ENCODE data around the gene INPP5D. TPM values are rescaled to one million over a fixed set of nuclear protein-coding genes. Genes with fewer than 3 reads are reported as not detected.

The INPP5D gene
- total RNA-seq, 2 experiments from 2014 or later = 79.5 to 92.6 TPM

DNA sequence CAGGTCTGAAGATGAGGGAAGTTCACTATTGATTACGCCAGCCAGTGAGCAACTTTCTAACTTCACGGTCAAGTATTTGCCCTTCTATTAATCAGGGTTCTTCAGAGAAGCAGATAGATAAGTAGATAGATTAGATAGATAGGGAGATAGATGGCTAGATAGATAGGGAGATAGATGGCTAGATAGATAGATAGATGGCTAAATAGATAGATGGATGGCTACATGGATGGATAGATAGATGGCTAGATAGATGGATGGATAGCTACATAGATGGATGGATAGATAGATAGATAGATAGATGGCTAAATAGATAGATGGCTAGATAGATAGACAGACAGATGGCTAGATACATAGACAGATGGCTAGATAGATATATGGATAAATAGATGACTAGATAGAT, 4.8 kb upstream of the INPP5D start:
- Histone ChIP-seq H3K9me3 (ENCODE audit: low read length) (no peaks in the 10 kb centered on the region), H3K9me2 (ENCODE audit: insufficient read depth, low read length) (no peaks in the 10 kb centered on the region), H3K4me2 (ENCODE audit: low read length) (no peak overlapping the region), H2AFZ (ENCODE audit: low read length) (no peak overlapping the region), H3K27ac (ENCODE audit: low read depth, low read length, poor library complexity, severe bottlenecking) (no peak overlapping the region), H3K36me3 (ENCODE audit: insufficient read depth, low read length) (no peaks in the 10 kb centered on the region), H3K4me1 (ENCODE audit: insufficient read depth, low read length, poor library complexity, severe bottlenecking) (peaks cover 9% of the 10 kb centered on the region), H4K20me1 (ENCODE audit: insufficient read depth, low read length) (no peaks in the 10 kb centered on the region), H3K79me2 (ENCODE audit: insufficient read depth, low read depth, low read length) (peaks cover under 1% of the 10 kb centered on the region; the same call in 1 of the 2 replicates), H3K4me3 (ENCODE audit: low read depth, low read length, poor library complexity, severe bottlenecking) (no peak overlapping the region)
- no peak for DNase-seq (ENCODE audit: low spot score)
- no TSS peak for BruUV-seq (replicated peaks)
- CTCF ChIA-PET (ENCODE audit: unreplicated experiment) = interaction anchor here (0.6 kb wide), 1 partner anchor 1694 kb away, joined by 7 read pairs; no protein-coding TSS in a partner anchor
- TF ChIP-seq EZH2phosphoT487 (IDR thresholded peaks at IDR 0.05; ENCODE audit: borderline replicate concordance, low read depth, low read length) = no peak
- TF ChIP-seq, protein P1, sequence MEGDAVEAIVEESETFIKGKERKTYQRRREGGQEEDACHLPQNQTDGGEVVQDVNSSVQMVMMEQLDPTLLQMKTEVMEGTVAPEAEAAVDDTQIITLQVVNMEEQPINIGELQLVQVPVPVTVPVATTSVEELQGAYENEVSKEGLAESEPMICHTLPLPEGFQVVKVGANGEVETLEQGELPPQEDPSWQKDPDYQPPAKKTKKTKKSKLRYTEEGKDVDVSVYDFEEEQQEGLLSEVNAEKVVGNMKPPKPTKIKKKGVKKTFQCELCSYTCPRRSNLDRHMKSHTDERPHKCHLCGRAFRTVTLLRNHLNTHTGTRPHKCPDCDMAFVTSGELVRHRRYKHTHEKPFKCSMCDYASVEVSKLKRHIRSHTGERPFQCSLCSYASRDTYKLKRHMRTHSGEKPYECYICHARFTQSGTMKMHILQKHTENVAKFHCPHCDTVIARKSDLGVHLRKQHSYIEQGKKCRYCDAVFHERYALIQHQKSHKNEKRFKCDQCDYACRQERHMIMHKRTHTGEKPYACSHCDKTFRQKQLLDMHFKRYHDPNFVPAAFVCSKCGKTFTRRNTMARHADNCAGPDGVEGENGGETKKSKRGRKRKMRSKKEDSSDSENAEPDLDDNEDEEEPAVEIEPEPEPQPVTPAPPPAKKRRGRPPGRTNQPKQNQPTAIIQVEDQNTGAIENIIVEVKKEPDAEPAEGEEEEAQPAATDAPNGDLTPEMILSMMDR (conservative IDR thresholded peaks at IDR 0.05; ENCODE audit: low read length) = no peak
- POLR2A ChIA-PET = no interaction called here
- intact Hi-C loops (cut with micrococcal nuclease; ENCODE audit: unreplicated experiment) = loop anchor here (10.0 kb wide), 1 partner anchor 291 kb away; no protein-coding TSS in a partner anchor

DNA sequence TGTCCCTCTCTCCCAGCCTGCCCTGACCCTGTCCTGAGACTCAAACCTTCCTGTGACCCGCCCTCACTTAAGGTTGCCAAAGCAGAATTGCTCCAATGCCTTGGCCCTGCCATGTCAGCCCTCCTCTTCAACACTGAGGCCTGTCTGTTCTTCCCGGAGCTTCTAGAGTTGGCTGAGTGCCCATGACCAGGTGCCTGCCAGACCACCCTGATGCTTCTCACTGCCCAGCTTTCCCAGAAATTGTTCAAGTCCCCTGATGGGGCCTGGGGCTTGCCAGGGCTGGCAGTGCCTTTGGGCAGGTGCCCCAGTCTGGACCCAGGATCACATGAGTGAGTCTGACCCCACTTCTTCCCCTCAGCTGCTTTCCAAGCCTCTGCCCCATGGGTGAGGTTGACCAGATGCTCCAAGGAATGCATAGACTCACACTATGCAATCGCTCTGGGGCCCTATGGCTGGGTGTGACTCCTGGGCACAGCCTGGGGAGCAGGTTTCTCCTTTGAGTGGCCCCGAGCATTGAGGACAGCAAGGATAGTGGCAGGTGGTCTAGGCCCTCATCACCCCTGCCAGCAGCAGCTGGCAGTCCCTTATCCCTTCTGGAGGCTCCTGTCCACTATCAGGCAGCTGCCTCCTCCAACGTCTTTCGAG, 3.1 kb upstream of the INPP5D start:
- H3K79me2 ChIP-seq (ENCODE audit: insufficient read depth, low read depth, low read length) = peaks cover 18% of the 10 kb centered on the region
- CTCF ChIA-PET (ENCODE audit: unreplicated experiment) = no interaction called here

More for the DNA sequence above, 3.1 kb upstream of the INPP5D start:
- H3K27ac ChIP-seq (ENCODE audit: low read depth, low read length, poor library complexity, severe bottlenecking) = no peak overlapping the region
- no peaks in the 10 kb centered on the region for H3K9me3 ChIP-seq (ENCODE audit: low read length)
- peaks cover 15% of the 10 kb centered on the region for H3K4me1 ChIP-seq (ENCODE audit: insufficient read depth, low read length, poor library complexity, severe bottlenecking)
- no peak for TF ChIP-seq EZH2phosphoT487 (IDR thresholded peaks at IDR 0.05; ENCODE audit: borderline replicate concordance, low read depth, low read length)
- TF ChIP-seq, protein P1 (conservative IDR thresholded peaks at IDR 0.05; ENCODE audit: low read length) = no peak
- no peak overlapping the region for H3K4me2 ChIP-seq (ENCODE audit: low read length)
- no peak overlapping the region for H2AFZ ChIP-seq (ENCODE audit: low read length)
- no TSS peak for BruUV-seq (replicated peaks)
- POLR2A ChIA-PET = no interaction called here
- intact Hi-C loops (cut with micrococcal nuclease; ENCODE audit: unreplicated experiment) = loop anchor here (10.0 kb wide), 1 partner anchor 292 kb away; no protein-coding TSS in a partner anchor
- DNase-seq (ENCODE audit: low spot score) = no peak
- H3K36me3 ChIP-seq (ENCODE audit: insufficient read depth, low read length) = peaks cover 3% of the 10 kb centered on the region; the same call in 1 of the 2 replicates
- H3K9me2 ChIP-seq (ENCODE audit: insufficient read depth, low read length) = no peaks in the 10 kb centered on the region
- no peak overlapping the region for H3K4me3 ChIP-seq (ENCODE audit: low read depth, low read length, poor library complexity, severe bottlenecking)
- peaks cover 3% of the 10 kb centered on the region for H4K20me1 ChIP-seq (ENCODE audit: insufficient read depth, low read length)

Data from OCI-LY7 (cell line).